Body of pancreas (tissue), 4 donors: ENCODE measurements around the gene ERC1.

Experiments
- POLR2A ChIP-seq, 3 donors: fragments of 450-650 bp; IDR thresholded peaks; one replicate each; pipeline ENCODE4 v1.6.1; 2016; ENCODE audit warnings: antibody characterized with exemption in 3 of 3, mild to moderate bottlenecking in 2 of 3
- TF ChIP-seq, protein P1 (sequence below), 7 experiments: fragments of 450-650 bp in 4 of 7; fragments of 200-600 bp in 3 of 7; sonication (generic) in 3 of 7; IDR thresholded peaks; one replicate each; pipeline ENCODE4 v1.5.1; 2016 to 2019; ENCODE audit warnings: antibody characterized with exemption in 7 of 7

DNA sequence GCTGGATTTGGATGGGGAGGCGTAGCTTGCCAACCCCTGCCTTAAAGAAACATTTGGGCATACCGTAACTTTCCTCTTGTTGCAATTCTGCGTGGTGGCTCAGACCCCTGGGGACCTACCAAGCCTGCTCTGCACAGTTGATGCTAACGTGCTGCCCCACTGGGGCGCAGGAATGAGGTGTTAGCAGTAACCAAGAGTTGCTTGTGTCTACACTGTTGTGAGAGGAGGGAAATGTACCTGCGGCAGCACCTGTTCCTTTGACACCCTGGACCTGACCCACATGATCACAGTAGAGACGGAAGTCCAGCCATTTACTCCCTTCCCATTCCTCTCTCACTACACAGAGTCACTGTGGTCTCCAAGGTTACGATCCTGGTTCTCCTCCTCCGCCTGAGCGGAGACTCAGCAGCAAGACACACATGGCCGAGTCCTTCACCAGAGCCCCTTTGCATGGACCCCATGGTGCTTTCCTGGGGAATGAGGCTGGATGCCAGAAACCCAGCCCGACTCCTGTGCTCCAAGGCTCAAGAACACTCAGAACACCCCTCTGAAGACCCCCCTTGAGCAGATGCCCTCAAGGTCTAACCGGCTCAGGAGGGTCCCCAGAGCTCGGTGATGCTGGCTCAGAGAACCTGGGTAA, 518.5 kb downstream of the ERC1 start:
- TF ChIP-seq, protein P1, sequence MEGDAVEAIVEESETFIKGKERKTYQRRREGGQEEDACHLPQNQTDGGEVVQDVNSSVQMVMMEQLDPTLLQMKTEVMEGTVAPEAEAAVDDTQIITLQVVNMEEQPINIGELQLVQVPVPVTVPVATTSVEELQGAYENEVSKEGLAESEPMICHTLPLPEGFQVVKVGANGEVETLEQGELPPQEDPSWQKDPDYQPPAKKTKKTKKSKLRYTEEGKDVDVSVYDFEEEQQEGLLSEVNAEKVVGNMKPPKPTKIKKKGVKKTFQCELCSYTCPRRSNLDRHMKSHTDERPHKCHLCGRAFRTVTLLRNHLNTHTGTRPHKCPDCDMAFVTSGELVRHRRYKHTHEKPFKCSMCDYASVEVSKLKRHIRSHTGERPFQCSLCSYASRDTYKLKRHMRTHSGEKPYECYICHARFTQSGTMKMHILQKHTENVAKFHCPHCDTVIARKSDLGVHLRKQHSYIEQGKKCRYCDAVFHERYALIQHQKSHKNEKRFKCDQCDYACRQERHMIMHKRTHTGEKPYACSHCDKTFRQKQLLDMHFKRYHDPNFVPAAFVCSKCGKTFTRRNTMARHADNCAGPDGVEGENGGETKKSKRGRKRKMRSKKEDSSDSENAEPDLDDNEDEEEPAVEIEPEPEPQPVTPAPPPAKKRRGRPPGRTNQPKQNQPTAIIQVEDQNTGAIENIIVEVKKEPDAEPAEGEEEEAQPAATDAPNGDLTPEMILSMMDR (IDR thresholded peaks at IDR 0.05) = no peak
- no peak for TF ChIP-seq POLR2A (IDR thresholded peaks at IDR 0.05)
